DOHH2 (cell line): ENCODE data around the gene OGG1.

Experiments
- H3F3A ChIP-seq: fragments of 200-600 bp; sonication (generic), shearing (Covaris generic); 2 replicates; pipeline ENCODE4 v1.6.0; 2016; ENCODE audit warnings: antibody characterized with exemption, mild to moderate bottlenecking; ENCODE audit not compliant: control insufficient read depth, insufficient read depth
- H3K27ac ChIP-seq: fragments of 200-600 bp; sonication (generic); 2 replicates; pipeline ENCODE4 v1.5.1; 2014; ENCODE audit warnings: low read depth, mild to moderate bottlenecking, low read length, moderate library complexity
- H3K27me3 ChIP-seq: fragments of 200-600 bp; sonication (generic); 2 replicates; pipeline ENCODE4 v1.6.1; 2014; ENCODE audit warnings: mild to moderate bottlenecking, low read length, mixed read lengths; ENCODE audit not compliant: control insufficient read depth
- H3K36me3 ChIP-seq: fragments of 200-600 bp; sonication (generic); 2 replicates; pipeline ENCODE4 v1.6.1; 2014; ENCODE audit warnings: mild to moderate bottlenecking, low read length, moderate library complexity, mixed read lengths; ENCODE audit not compliant: control insufficient read depth
- H3K4me1 ChIP-seq: fragments of 200-600 bp; sonication (generic); 2 replicates; pipeline ENCODE4 v1.6.1; 2014; ENCODE audit warnings: mild to moderate bottlenecking, low read length, mixed read lengths; ENCODE audit not compliant: control insufficient read depth
- H3K4me2 ChIP-seq: fragments of 200-600 bp; sonication (generic); 2 replicates; pipeline ENCODE4 v1.6.0; 2014; ENCODE audit warnings: mild to moderate bottlenecking, low read length, moderate library complexity
- H3K4me3 ChIP-seq: fragments of 200-600 bp; sonication (generic); 2 replicates; pipeline ENCODE4 v1.5.1; 2014; ENCODE audit warnings: mild to moderate bottlenecking, low read length, mixed read lengths
- H3K79me2 ChIP-seq: fragments of 200-600 bp; sonication (generic); 2 replicates; pipeline ENCODE4 v1.6.1; 2014; ENCODE audit warnings: mild to moderate bottlenecking, low read length, mixed read lengths; ENCODE audit not compliant: control insufficient read depth
- H3K9me2 ChIP-seq: fragments of 200-600 bp; sonication (generic); replicated peaks from 2 replicates; pipeline ENCODE4 v1.6.1; 2014; ENCODE audit warnings: mild to moderate bottlenecking, low read length, mixed read lengths; ENCODE audit not compliant: control insufficient read depth
- H3K9me3 ChIP-seq: fragments of 200-600 bp; sonication (generic); 2 replicates; pipeline ENCODE4 v1.6.1; 2014; ENCODE audit warnings: antibody characterized with exemption, low read length, mixed read lengths; ENCODE audit not compliant: control insufficient read depth, insufficient read depth
- H4K20me1 ChIP-seq: fragments of 200-600 bp; sonication (generic); 2 replicates; pipeline ENCODE4 v1.6.0; 2014; ENCODE audit warnings: low read depth, mild to moderate bottlenecking, antibody characterized with exemption, low read length, moderate library complexity; ENCODE audit not compliant: control insufficient read depth, insufficient read depth
- CTCF ChIP-seq: fragments of 200-600 bp; sonication (generic); IDR thresholded peaks from one replicate; pipeline ENCODE4 v1.5.1; 2014; ENCODE audit warnings: antibody characterized with exemption, mild to moderate bottlenecking, low read depth, low read length; ENCODE audit not compliant: poor library complexity, severe bottlenecking
- EZH2phosphoT487 ChIP-seq: fragments of 200-600 bp; sonication (generic); IDR thresholded peaks from 2 replicates; pipeline ENCODE4 v1.6.1; 2017; ENCODE audit warnings: borderline replicate concordance, mild to moderate bottlenecking, antibody characterized with exemption, low read length, moderate library complexity, mixed read lengths

OGG1 gene

GRCh38 chr3:9704347-9705322 lies 45.1 kb upstream of the OGG1 start:
- Histone ChIP-seq H3K36me3 (peaks cover 14% of the 10 kb centered on the region; the same call in 1 of the 2 replicates), H3K27me3 (peaks cover 8% of the 10 kb centered on the region), H3K9me3 (no peaks in the 10 kb centered on the region), H4K20me1 (no peaks in the 10 kb centered on the region), H3K9me2 (no peaks in the 10 kb centered on the region), H3K79me2 (no peaks in the 10 kb centered on the region), H3K4me1 (no peaks in the 10 kb centered on the region), H3K27ac (no peak overlapping the region), H3K4me2 (no peak overlapping the region), H3K4me3 (no peak overlapping the region), H3F3A (no peaks in the 10 kb centered on the region)
- TF ChIP-seq CTCF: no peak
- TF ChIP-seq EZH2phosphoT487: no peak

DNA sequence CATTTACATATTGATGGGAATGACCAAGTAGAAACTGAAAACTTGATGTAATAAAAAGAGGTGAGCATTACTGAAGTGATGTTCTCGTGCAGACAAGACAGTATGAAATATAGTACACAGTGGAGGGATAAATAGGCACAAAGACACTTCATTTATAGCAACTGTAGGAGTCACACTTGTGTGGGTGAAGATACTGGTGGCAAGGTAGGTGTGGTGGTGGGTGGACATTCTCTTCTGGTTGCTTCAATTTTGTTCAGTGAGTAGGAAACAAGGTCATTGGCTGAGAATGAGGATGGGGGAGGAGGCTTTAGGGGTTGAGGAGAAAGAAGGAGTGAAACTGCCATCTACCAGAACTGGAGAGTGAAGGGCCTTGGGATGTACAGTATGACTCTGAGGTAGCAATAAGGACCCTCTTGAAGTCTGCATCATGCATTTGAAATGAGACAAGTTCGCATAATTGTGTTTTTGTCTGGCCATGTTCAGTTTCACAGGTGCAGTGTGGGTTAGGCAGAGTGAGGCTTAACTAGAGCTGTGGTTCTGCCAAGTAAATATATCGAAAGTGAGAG lies 39.5 kb upstream of the OGG1 start:
- Histone ChIP-seq H3K27ac (no peak overlapping the region), H3F3A (no peaks in the 10 kb centered on the region), H3K4me1 (peaks cover 3% of the 10 kb centered on the region), H3K36me3 (no peaks in the 10 kb centered on the region), H3K4me2 (no peak overlapping the region), H3K27me3 (peaks cover 5% of the 10 kb centered on the region; the same call in 1 of the 2 replicates), H3K4me3 (no peak overlapping the region), H3K79me2 (no peaks in the 10 kb centered on the region), H3K9me2 (no peaks in the 10 kb centered on the region), H3K9me3 (no peaks in the 10 kb centered on the region), H4K20me1 (no peaks in the 10 kb centered on the region)
- TF ChIP-seq CTCF: no peak
- no peak for TF ChIP-seq EZH2phosphoT487

GRCh38 chr3:9712415-9712814 lies 37.3 kb upstream of the OGG1 start:
- H3F3A ChIP-seq: no peaks in the 10 kb centered on the region
- H4K20me1 ChIP-seq: no peaks in the 10 kb centered on the region
- H3K36me3 ChIP-seq: no peaks in the 10 kb centered on the region
- H3K79me2 ChIP-seq: no peaks in the 10 kb centered on the region
- TF ChIP-seq EZH2phosphoT487 (no peak), CTCF (no peak)
- H3K9me2 ChIP-seq: no peaks in the 10 kb centered on the region
- no peaks in the 10 kb centered on the region for H3K9me3 ChIP-seq
- peaks cover 9% of the 10 kb centered on the region for H3K4me1 ChIP-seq
- H3K4me3 ChIP-seq: no peak overlapping the region
- peaks cover 8% of the 10 kb centered on the region; the same call in 1 of the 2 replicates for H3K27me3 ChIP-seq
- no peak overlapping the region for H3K27ac ChIP-seq
- no peak overlapping the region for H3K4me2 ChIP-seq
